SK-N-SH treated with all-trans-retinoic acid at 6 μM for 48 hours (cell line): ENCODE results near the gene RIPOR2.
A peak's percentile ranks its signal among the peaks of the same experiment; 100 is the strongest.

Experiments used
- ATAC-seq: fragments of 200-7000 bp; cut with Tn5 transposase; 3 replicates; pipeline ENCODE4 v1.9.1; 2020; ENCODE audit warnings: mild to moderate bottlenecking, moderate library complexity
- ARNTL ChIP-seq: fragments of 450-650 bp; formaldehyde crosslinking; IDR thresholded peaks from 2 replicates; pipeline ENCODE4 v1.5.0; 2020; ENCODE audit warnings: low read depth, mild to moderate bottlenecking, moderate library complexity, borderline replicate concordance
- BACH2 ChIP-seq: fragments of 250-450 bp; sonication (Bioruptor Pico); IDR thresholded peaks from 2 replicates; pipeline ENCODE4 v1.9.0; 2021; ENCODE audit warnings: mild to moderate bottlenecking, borderline replicate concordance
- CSDC2 ChIP-seq: fragments of 250-450 bp; sonication (Bioruptor Pico); IDR thresholded peaks from 2 replicates; pipeline ENCODE4 v1.5.0; 2020; ENCODE audit warnings: mild to moderate bottlenecking, moderate library complexity
- ESRRG ChIP-seq: fragments of 250-450 bp; sonication (Bioruptor Pico); IDR thresholded peaks from 2 replicates; pipeline ENCODE4 v1.6.1; 2021; ENCODE audit warnings: mild to moderate bottlenecking
- GLIS3 ChIP-seq: fragments of 250-450 bp; sonication (Bioruptor Pico); IDR thresholded peaks from 2 replicates; pipeline ENCODE4 v1.5.0; 2020; ENCODE audit warnings: mild to moderate bottlenecking, moderate library complexity
- ISL1 ChIP-seq: fragments of 250-450 bp; sonication (Bioruptor Pico); IDR thresholded peaks from 2 replicates; pipeline ENCODE4 v2.1.2; 2022; ENCODE audit warnings: mild to moderate bottlenecking, moderate library complexity
- OSR1 ChIP-seq: fragments of 250-450 bp; sonication (Bioruptor Pico); IDR thresholded peaks from 2 replicates; pipeline ENCODE4 v1.8.0; 2022; ENCODE audit warnings: moderate library complexity, mild to moderate bottlenecking, inconsistent platforms
- PPARA ChIP-seq: fragments of 250-450 bp; sonication (Bioruptor Pico); IDR thresholded peaks from 2 replicates; pipeline ENCODE4 v1.5.0; 2020; ENCODE audit warnings: mild to moderate bottlenecking, borderline replicate concordance
- RARB ChIP-seq: fragments of 250-450 bp; sonication (Bioruptor Pico); IDR thresholded peaks from 2 replicates; pipeline ENCODE4 v1.8.0; 2021; ENCODE audit warnings: mild to moderate bottlenecking, moderate library complexity
- SNAI2 ChIP-seq: fragments of 250-450 bp; sonication (Bioruptor Pico); IDR thresholded peaks from 2 replicates; pipeline ENCODE4 v1.5.0; 2020; ENCODE audit warnings: mild to moderate bottlenecking, moderate library complexity
- TCF4 ChIP-seq: fragments of 250-450 bp; sonication (Bioruptor Pico); IDR thresholded peaks from 2 replicates; pipeline ENCODE4 v1.8.0; 2021; ENCODE audit warnings: mild to moderate bottlenecking, moderate library complexity, borderline replicate concordance
- TOX ChIP-seq: fragments of 250-450 bp; sonication (Bioruptor Pico); IDR thresholded peaks from 2 replicates; pipeline ENCODE4 v1.8.0; 2021; ENCODE audit warnings: mild to moderate bottlenecking, moderate library complexity, borderline replicate concordance
- ZC3H10 ChIP-seq: fragments of 250-450 bp; sonication (Bioruptor Pico); IDR thresholded peaks from 2 replicates; pipeline ENCODE4 v1.5.1; 2021; ENCODE audit warnings: mild to moderate bottlenecking, moderate library complexity
- ZFP3 ChIP-seq: fragments of 250-450 bp; sonication (Bioruptor Pico); IDR thresholded peaks from 2 replicates; pipeline ENCODE4 v1.5.0; 2020; ENCODE audit warnings: mild to moderate bottlenecking, moderate library complexity
- ZFP30 ChIP-seq: fragments of 450-650 bp; formaldehyde crosslinking; IDR thresholded peaks from 2 replicates; pipeline ENCODE4 v1.5.0; 2022; ENCODE audit warnings: mild to moderate bottlenecking, moderate library complexity
- ZNF565 ChIP-seq: fragments of 450-650 bp; formaldehyde crosslinking; conservative IDR thresholded peaks from 2 replicates; pipeline ENCODE4 v1.5.0; 2020; ENCODE audit warnings: low read depth, mild to moderate bottlenecking, moderate library complexity
- ZNF70 ChIP-seq: fragments of 450-650 bp; formaldehyde crosslinking; IDR thresholded peaks from 2 replicates; pipeline ENCODE4 v1.5.0; 2020; ENCODE audit warnings: mild to moderate bottlenecking, moderate library complexity
- ZNF8 ChIP-seq: fragments of 450-650 bp; formaldehyde crosslinking; IDR thresholded peaks from 2 replicates; pipeline ENCODE4 v1.5.0; 2020; ENCODE audit warnings: mild to moderate bottlenecking, moderate library complexity
- TF ChIP-seq, protein P1 (sequence below): fragments of 250-450 bp; sonication (Bioruptor Pico); IDR thresholded peaks from 2 replicates; pipeline ENCODE4 v1.5.0; 2020; ENCODE audit warnings: mild to moderate bottlenecking, moderate library complexity
- TF ChIP-seq, protein P2 (sequence below): fragments of 250-450 bp; sonication (Bioruptor Pico); IDR thresholded peaks from 2 replicates; pipeline ENCODE4 v1.8.0; 2020; ENCODE audit warnings: mild to moderate bottlenecking, moderate library complexity, borderline replicate concordance
- TF ChIP-seq, protein P3 (sequence below): fragments of 250-450 bp; sonication (Bioruptor Pico); IDR thresholded peaks from 2 replicates; pipeline ENCODE4 v1.5.1; 2021; ENCODE audit warnings: mild to moderate bottlenecking, moderate library complexity

Gene RIPOR2

DNA sequence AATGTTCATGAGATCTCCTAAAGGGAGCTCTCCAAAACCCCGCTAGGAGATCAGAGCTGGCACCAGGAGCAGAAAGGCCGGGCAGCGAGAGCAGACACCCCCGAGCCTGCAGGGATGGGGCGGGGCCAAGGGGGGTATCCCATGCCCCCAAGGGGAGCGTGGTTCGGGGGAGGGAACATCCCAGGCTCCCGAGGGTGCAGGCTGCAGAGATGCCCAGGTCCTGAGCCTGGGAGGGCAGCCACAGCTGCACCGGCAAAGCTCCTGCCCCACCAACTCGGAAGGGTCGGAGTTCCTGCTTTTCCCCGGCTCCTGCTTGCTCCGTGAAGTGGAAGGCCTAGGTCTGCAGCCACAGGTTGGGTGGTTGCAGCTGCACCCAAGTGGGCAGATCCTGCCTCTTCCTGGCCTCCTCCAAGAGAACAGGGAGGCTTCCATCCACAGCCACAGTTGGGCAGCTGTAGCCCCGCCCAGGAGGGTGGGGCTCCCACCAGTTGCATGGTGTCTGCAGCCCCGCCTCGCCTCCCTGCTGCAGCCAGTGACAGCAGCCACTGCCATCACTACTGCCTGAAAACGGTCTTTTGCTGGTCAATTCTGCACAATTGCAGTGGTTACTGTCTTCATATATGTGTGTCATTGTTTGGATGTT, 174.4 kb downstream of the RIPOR2 start:
- TF ChIP-seq SNAI2 (CRISPR knock-in tag) = no peak
- TF ChIP-seq, protein P1, sequence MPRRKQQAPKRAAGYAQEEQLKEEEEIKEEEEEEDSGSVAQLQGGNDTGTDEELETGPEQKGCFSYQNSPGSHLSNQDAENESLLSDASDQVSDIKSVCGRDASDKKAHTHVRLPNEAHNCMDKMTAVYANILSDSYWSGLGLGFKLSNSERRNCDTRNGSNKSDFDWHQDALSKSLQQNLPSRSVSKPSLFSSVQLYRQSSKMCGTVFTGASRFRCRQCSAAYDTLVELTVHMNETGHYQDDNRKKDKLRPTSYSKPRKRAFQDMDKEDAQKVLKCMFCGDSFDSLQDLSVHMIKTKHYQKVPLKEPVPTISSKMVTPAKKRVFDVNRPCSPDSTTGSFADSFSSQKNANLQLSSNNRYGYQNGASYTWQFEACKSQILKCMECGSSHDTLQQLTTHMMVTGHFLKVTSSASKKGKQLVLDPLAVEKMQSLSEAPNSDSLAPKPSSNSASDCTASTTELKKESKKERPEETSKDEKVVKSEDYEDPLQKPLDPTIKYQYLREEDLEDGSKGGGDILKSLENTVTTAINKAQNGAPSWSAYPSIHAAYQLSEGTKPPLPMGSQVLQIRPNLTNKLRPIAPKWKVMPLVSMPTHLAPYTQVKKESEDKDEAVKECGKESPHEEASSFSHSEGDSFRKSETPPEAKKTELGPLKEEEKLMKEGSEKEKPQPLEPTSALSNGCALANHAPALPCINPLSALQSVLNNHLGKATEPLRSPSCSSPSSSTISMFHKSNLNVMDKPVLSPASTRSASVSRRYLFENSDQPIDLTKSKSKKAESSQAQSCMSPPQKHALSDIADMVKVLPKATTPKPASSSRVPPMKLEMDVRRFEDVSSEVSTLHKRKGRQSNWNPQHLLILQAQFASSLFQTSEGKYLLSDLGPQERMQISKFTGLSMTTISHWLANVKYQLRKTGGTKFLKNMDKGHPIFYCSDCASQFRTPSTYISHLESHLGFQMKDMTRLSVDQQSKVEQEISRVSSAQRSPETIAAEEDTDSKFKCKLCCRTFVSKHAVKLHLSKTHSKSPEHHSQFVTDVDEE (CRISPR knock-in tag) = no peak
- TF ChIP-seq ZFP30 = no peak
- TF ChIP-seq TCF4 (CRISPR knock-in tag) = no peak
- no peak for TF ChIP-seq GLIS3 (CRISPR knock-in tag)
- TF ChIP-seq TOX = no peak
- no peak for TF ChIP-seq CSDC2 (CRISPR knock-in tag)
- no peak for TF ChIP-seq ZC3H10 (CRISPR knock-in tag)
- TF ChIP-seq ESRRG (CRISPR knock-in tag) = no peak
- TF ChIP-seq, protein P2, sequence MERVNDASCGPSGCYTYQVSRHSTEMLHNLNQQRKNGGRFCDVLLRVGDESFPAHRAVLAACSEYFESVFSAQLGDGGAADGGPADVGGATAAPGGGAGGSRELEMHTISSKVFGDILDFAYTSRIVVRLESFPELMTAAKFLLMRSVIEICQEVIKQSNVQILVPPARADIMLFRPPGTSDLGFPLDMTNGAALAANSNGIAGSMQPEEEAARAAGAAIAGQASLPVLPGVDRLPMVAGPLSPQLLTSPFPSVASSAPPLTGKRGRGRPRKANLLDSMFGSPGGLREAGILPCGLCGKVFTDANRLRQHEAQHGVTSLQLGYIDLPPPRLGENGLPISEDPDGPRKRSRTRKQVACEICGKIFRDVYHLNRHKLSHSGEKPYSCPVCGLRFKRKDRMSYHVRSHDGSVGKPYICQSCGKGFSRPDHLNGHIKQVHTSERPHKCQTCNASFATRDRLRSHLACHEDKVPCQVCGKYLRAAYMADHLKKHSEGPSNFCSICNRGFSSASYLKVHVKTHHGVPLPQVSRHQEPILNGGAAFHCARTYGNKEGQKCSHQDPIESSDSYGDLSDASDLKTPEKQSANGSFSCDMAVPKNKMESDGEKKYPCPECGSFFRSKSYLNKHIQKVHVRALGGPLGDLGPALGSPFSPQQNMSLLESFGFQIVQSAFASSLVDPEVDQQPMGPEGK (CRISPR knock-in tag) = no peak
- no peak for TF ChIP-seq ARNTL
- TF ChIP-seq ZNF565 (CRISPR knock-in tag) = no peak
- no peak for TF ChIP-seq OSR1 (CRISPR knock-in tag)
- ATAC-seq = peak; percentile 77

DNA sequence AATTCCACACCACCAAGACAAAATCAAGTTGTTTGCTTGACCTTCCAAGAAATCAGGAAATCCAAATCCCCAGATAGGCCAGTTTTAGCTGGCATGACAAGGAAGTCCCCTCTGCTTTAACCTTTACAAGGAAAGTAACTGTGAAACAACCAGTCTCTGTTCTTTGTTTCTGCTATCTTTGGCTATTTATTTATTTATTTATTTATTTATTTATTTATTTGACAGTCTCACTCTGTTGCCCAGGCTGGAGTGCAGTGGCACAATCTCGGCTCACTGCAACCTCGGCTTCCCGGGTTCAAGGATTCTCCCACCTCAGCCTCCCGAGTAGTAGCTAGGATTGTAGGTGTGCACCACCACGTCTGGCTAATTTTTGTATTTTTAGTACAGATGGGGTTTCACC, 175.6 kb downstream of the RIPOR2 start:
- TF ChIP-seq ZC3H10 (CRISPR knock-in tag) = no peak
- TF ChIP-seq ZNF8 (CRISPR knock-in tag) = no peak
- TF ChIP-seq CSDC2 (CRISPR knock-in tag) = no peak
- TF ChIP-seq ZNF565 (CRISPR knock-in tag) = no peak
- no peak for TF ChIP-seq OSR1 (CRISPR knock-in tag)
- TF ChIP-seq RARB (CRISPR knock-in tag) = no peak
- TF ChIP-seq, protein P3, sequence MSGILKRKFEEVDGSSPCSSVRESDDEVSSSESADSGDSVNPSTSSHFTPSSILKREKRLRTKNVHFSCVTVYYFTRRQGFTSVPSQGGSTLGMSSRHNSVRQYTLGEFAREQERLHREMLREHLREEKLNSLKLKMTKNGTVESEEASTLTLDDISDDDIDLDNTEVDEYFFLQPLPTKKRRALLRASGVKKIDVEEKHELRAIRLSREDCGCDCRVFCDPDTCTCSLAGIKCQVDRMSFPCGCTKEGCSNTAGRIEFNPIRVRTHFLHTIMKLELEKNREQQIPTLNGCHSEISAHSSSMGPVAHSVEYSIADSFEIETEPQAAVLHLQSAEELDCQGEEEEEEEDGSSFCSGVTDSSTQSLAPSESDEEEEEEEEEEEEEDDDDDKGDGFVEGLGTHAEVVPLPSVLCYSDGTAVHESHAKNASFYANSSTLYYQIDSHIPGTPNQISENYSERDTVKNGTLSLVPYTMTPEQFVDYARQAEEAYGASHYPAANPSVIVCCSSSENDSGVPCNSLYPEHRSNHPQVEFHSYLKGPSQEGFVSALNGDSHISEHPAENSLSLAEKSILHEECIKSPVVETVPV (CRISPR knock-in tag) = no peak
- TF ChIP-seq, protein P2 (CRISPR knock-in tag) = no peak
- ATAC-seq = no peak

DNA sequence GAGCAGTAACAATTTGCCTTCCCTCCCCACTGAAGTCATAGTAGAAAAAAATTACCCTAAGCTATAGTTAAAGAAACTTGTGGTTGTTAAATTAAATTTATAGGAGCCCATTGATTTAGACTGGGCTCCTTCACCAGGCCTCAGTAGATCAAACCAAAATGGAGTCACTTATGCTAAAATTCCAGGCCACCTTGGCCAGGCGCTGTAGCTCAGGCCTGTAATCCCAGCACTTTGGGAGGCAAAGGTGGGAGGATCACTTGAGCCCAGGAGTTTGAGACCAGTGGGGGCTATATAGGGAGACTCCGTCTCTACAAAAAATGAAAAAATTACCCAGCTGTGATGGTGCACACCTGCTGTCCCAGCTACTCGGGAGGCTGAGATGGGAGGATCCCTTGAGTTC, 176.0 kb downstream of the RIPOR2 start:
- no peak for TF ChIP-seq BACH2 (CRISPR knock-in tag)
- no peak for TF ChIP-seq SNAI2 (CRISPR knock-in tag)
- no peak for TF ChIP-seq ZNF70 (CRISPR knock-in tag)
- TF ChIP-seq, protein P1 (CRISPR knock-in tag) = no peak
- no peak for TF ChIP-seq PPARA (CRISPR knock-in tag)
- no peak for TF ChIP-seq ZNF565 (CRISPR knock-in tag)
- no peak for TF ChIP-seq ZC3H10 (CRISPR knock-in tag)
- no peak for TF ChIP-seq ARNTL
- TF ChIP-seq ZFP3 (CRISPR knock-in tag) = no peak
- no peak for TF ChIP-seq CSDC2 (CRISPR knock-in tag)
- TF ChIP-seq, protein P3 (CRISPR knock-in tag) = no peak
- TF ChIP-seq, protein P2 (CRISPR knock-in tag) = no peak
- no peak for TF ChIP-seq ESRRG (CRISPR knock-in tag)
- no peak for TF ChIP-seq ISL1 (CRISPR knock-in tag)
- TF ChIP-seq, all 23 proteins: peak for 0
- ATAC-seq = no peak
